Endodermal cell (in vitro differentiated cells): ENCODE data around the gene TCF12. TPM values are rescaled to one million over a fixed set of nuclear protein-coding genes. Genes with fewer than 3 reads are reported as not detected.

Source experiments
- DNase-seq: peaks from one replicate; pipeline ENCODE4 v3.0.0-alpha.2; 2017
- H3K27ac ChIP-seq: 2 replicates; pipeline ENCODE4 v1.5.1; 2013; ENCODE audit warnings: mild to moderate bottlenecking, low read depth, low read length, moderate library complexity
- H3K27me3 ChIP-seq: 2 replicates; pipeline ENCODE4 v1.6.1; 2013; ENCODE audit warnings: mild to moderate bottlenecking, low read length, moderate library complexity; ENCODE audit not compliant: insufficient read depth, control insufficient read depth, poor library complexity, severe bottlenecking
- H3K36me3 ChIP-seq: 2 replicates; pipeline ENCODE4 v1.7.0; 2013; ENCODE audit warnings: mild to moderate bottlenecking, low read length, moderate library complexity; ENCODE audit not compliant: control insufficient read depth, insufficient read depth
- H3K4me1 ChIP-seq: one replicate; pipeline ENCODE4 v1.7.0; 2013; ENCODE audit warnings: low read length; ENCODE audit not compliant: control insufficient read depth, insufficient read depth
- H3K4me3 ChIP-seq: 2 replicates; pipeline ENCODE4 v1.5.1; 2013; ENCODE audit warnings: mild to moderate bottlenecking, low read length, moderate library complexity
- H3K9ac ChIP-seq: 2 replicates; pipeline ENCODE4 v1.6.1; 2013; ENCODE audit warnings: mild to moderate bottlenecking, low read length, moderate library complexity; ENCODE audit not compliant: poor library complexity, severe bottlenecking; ENCODE audit errors: extremely low read depth
- H3K9me3 ChIP-seq: 2 replicates; pipeline ENCODE4 v1.6.1; 2013; ENCODE audit warnings: mild to moderate bottlenecking, low read length, moderate library complexity; ENCODE audit not compliant: control insufficient read depth
- H3K27ac Mint-ChIP-seq: 2 replicates; pipeline ENCODE4 v1.8.0; 2020; ENCODE audit warnings: mixed read lengths
- H3K27me3 Mint-ChIP-seq: 2 replicates; pipeline ENCODE4 v1.8.0; 2021; ENCODE audit warnings: mild to moderate bottlenecking, mixed read lengths; ENCODE audit not compliant: insufficient read depth
- H3K36me3 Mint-ChIP-seq: 2 replicates; pipeline ENCODE4 v1.8.0; 2020; ENCODE audit warnings: low read depth, mixed read lengths
- H3K4me1 Mint-ChIP-seq: 2 replicates; pipeline ENCODE4 v1.8.0; 2020; ENCODE audit warnings: mixed read lengths
- H3K4me3 Mint-ChIP-seq: 2 replicates; pipeline ENCODE4 v1.8.0; 2020; ENCODE audit warnings: mild to moderate bottlenecking, moderate library complexity, mixed read lengths
- H3K9me3 Mint-ChIP-seq: 2 replicates; pipeline ENCODE4 v1.8.0; 2020; ENCODE audit warnings: mild to moderate bottlenecking, mixed read lengths
- WGBS, 2 experiments: methylation state at CpG; one replicate each; pipeline versions ENCODE4 v1.1.5 to v1.1.7; 2013; ENCODE audit warnings: missing lambda C conversion rate in 2 of 2, mixed read lengths in 1 of 2; ENCODE audit not compliant: insufficient coverage in 1 of 2, insufficient read length in 1 of 2; 5-methylcytosine and 5-hydroxymethylcytosine counted together
- total RNA-seq, 2 donors: library from RNA; stranded (reverse); fragmentation: NEBNext Ultra II Directional in 1 of 2; extraction: Animal tissue kit (Norgen Biotek cat#: 25700) in 1 of 2; gene quantifications; 2 replicates in 1 of 2; 3 replicates in 1 of 2; pipeline ENCODE4 v1.2.1, GENCODE V29; 2021
- TF ChIP-seq, protein P1 (sequence below): fragments of 200-600 bp; sonication (generic); conservative IDR thresholded peaks from 2 replicates; pipeline ENCODE4 v1.5.0; 2021; ENCODE audit warnings: antibody characterized with exemption, mild to moderate bottlenecking

The TCF12 gene
- total RNA-seq, 2 donors from 2014 or later, result 103 to 121 TPM

DNA sequence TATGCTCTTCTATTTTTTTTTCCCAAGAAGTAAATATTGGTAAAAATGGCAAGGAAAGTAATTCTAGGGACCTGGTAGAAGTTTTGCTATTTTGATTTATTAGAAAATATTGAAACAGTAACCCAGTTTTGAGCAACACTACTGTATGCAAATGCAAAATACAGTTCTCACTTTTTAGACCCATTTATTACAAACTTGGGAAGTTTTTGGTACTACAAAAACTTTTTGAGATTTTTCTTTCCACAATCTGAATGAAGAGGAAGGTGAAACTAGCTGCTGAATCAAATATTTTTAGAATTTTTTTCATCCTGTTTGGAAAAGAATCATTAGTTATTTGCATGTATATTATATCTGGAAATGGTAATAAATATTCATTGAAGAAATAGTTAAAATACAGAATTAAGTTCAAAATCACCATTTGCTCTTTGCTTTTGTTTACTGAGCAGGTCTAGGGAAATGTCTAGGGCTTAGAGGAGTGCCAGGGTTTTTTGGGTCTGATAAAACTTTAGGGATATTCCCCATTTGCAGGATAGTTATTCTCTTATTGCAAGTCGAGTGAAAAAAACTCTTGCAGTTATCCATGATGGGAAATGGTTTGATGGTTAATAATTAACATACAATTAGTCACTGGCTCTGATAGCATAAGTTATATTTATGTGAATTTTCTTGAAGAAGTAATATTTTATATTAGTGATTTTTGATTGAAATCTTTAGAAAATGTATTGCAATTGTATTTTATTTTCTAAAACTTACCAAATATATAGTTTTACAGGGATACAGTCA, 47.0 kb downstream of the TCF12 start:
- Mint-ChIP-seq H3K4me3 (no peak overlapping the region), H3K27me3 (no peaks in the 10 kb centered on the region)

GRCh38 chr15:56967336-56967735, 48.9 kb downstream of the TCF12 start:
- H3K4me1 Mint-ChIP-seq, result peaks cover 38% of the 10 kb centered on the region
- no peaks in the 10 kb centered on the region for H3K36me3 ChIP-seq

More for the DNA sequence above, 47.0 kb downstream of the TCF12 start:
- no peaks in the 10 kb centered on the region for H3K36me3 ChIP-seq
- H3K9me3 ChIP-seq, result no peaks in the 10 kb centered on the region
- H3K4me3 ChIP-seq, result no peak overlapping the region
- H3K27ac Mint-ChIP-seq, result no peak overlapping the region
- H3K4me1 Mint-ChIP-seq, result peaks cover 31% of the 10 kb centered on the region
- no peaks in the 10 kb centered on the region for H3K27me3 ChIP-seq
- TF ChIP-seq, protein P1, sequence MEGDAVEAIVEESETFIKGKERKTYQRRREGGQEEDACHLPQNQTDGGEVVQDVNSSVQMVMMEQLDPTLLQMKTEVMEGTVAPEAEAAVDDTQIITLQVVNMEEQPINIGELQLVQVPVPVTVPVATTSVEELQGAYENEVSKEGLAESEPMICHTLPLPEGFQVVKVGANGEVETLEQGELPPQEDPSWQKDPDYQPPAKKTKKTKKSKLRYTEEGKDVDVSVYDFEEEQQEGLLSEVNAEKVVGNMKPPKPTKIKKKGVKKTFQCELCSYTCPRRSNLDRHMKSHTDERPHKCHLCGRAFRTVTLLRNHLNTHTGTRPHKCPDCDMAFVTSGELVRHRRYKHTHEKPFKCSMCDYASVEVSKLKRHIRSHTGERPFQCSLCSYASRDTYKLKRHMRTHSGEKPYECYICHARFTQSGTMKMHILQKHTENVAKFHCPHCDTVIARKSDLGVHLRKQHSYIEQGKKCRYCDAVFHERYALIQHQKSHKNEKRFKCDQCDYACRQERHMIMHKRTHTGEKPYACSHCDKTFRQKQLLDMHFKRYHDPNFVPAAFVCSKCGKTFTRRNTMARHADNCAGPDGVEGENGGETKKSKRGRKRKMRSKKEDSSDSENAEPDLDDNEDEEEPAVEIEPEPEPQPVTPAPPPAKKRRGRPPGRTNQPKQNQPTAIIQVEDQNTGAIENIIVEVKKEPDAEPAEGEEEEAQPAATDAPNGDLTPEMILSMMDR, result no peak
- DNase-seq, result no peak
- H3K27ac ChIP-seq, result no peak overlapping the region
- no peaks in the 10 kb centered on the region for H3K4me1 ChIP-seq
- H3K9me3 Mint-ChIP-seq, result no peaks in the 10 kb centered on the region
- peaks cover 2% of the 10 kb centered on the region for H3K36me3 Mint-ChIP-seq
- no peak overlapping the region for H3K9ac ChIP-seq
- WGBS, 2 experiments, result 88% methylated on average over 1 of the region's 1 CpG; no CpG with 5 or more reads in 1 of the 2 experiments

DNA sequence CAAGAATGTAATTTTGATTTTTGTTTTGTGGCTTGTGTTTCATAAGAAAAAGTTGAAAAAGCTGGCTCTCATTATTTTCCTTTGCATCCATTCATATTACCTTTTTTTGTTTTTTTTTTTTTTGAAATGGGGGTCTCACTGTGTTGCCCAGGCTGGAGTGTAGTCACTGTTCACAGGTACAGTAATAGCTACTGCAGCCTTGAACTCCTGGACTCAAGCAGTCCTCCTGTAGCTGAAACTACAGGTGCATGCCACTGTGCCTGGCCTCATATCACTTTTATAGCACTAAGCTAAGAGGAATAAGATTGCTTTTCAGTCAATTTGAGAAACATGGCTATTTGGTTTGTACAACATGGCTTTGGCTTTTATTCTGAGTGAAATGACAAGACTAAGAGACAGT, 49.8 kb downstream of the TCF12 start:
- no peaks in the 10 kb centered on the region for H3K9me3 Mint-ChIP-seq
- Histone ChIP-seq H3K27me3 (no peaks in the 10 kb centered on the region), H3K9me3 (no peaks in the 10 kb centered on the region), H3K36me3 (no peaks in the 10 kb centered on the region), H3K9ac (no peak overlapping the region), H3K27ac (no peak overlapping the region), H3K4me3 (no peak overlapping the region), H3K4me1 (peaks cover 6% of the 10 kb centered on the region)
- H3K36me3 Mint-ChIP-seq, result no peaks in the 10 kb centered on the region
- DNase-seq, result no peak
- no peak overlapping the region for H3K27ac Mint-ChIP-seq
- no peak overlapping the region for H3K4me3 Mint-ChIP-seq
- peaks cover 41% of the 10 kb centered on the region for H3K4me1 Mint-ChIP-seq
- TF ChIP-seq, protein P1, result no peak
- H3K27me3 Mint-ChIP-seq, result no peaks in the 10 kb centered on the region

More at GRCh38 chr15:56967336-56967735, 48.9 kb downstream of the TCF12 start:
- no peaks in the 10 kb centered on the region for H3K9me3 Mint-ChIP-seq
- no peak overlapping the region for H3K4me3 Mint-ChIP-seq
- Histone ChIP-seq H3K27ac (no peak overlapping the region), H3K27me3 (no peaks in the 10 kb centered on the region), H3K9me3 (no peaks in the 10 kb centered on the region), H3K9ac (no peak overlapping the region), H3K4me3 (no peak overlapping the region), H3K4me1 (peaks cover 1% of the 10 kb centered on the region)
- no peaks in the 10 kb centered on the region for H3K36me3 Mint-ChIP-seq
- 93 to 98% methylated on average over 2 to 3 of the region's 3 CpGs for WGBS, 2 experiments
- no peaks in the 10 kb centered on the region for H3K27me3 Mint-ChIP-seq
- TF ChIP-seq, protein P1, result no peak
- no peak for DNase-seq
- no peak overlapping the region for H3K27ac Mint-ChIP-seq
